Dermis lymphatic vessel endothelial cell (primary cell): ENCODE results near the gene PRR23E. TPM values are rescaled to one million over a fixed set of nuclear protein-coding genes. Genes with fewer than 3 reads are reported as not detected.

Experiments
- total RNA-seq: library from RNA; depleted of rRNA; stranded (reverse); fragments of >200 nt; gene quantifications from 2 replicates; pipeline ENCODE4 v1.2.1, GENCODE V29; 2014

Gene PRR23E
- total RNA-seq, result not detected in 2 replicates

DNA sequence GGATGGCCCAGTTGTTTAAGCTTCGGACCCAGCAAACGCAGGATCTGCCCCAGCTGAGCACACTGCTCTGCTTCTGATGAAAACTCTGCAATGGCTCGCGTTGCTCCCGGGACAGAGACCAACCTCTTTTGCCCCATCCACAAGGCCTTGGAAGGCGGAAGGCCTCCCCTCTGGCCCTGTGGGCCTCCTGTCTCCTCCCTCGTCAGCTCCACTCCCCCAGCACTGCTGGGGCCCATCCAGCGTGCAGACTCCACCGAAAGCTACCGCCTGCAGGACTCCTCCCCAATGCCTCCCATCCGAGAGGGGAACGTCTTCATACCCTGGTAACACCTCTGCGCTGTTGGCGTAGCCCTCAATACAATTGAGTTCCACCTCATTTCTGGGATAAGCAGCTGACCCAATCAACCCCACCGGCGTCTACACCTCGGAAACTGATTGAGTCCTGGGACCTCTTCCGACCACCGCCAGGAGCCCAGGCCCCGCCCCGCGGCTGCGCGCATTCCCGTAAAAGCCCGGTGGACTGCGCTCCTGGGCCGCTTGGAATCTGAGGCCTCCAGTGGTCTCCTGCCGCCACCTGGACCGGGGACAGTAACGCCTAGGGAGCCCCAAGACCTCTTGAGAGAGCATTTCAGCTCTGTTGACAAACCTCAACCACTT is at the start of gene PRR23E:
Gene PRR23E (plus strand): TSS at position 556 of the 657 bp plus-strand sequence. CDS start 3,555 bp downstream, outside the sequence.

Other genes starting within 250 kb of the PRR23E start
- 13.2 and 15.1 TPM in 2 replicates for gene PLXNA1, start 210.0 kb upstream of the PRR23E start, total RNA-seq
- not detected in 2 replicates for gene PRR20G, start 94.9 kb downstream of the PRR23E start, total RNA-seq